ENCODE measurements around the gene PTPN4.

The PTPN4 gene

GRCh38 chr2:119769645-119770044 is 9.9 kb downstream of the PTPN4 start:
- no peaks in the 10 kb centered on the region for H3F3A ChIP-seq (ENCODE audit: low read depth)
- H3K79me2 ChIP-seq (ENCODE audit: insufficient read depth, low read length) = peaks cover 91% of the 10 kb centered on the region
- H3K4me1 ChIP-seq (ENCODE audit: insufficient read depth, low read length, poor library complexity, severe bottlenecking) = peaks cover 46% of the 10 kb centered on the region
- no peaks in the 10 kb centered on the region for H3K9me3 ChIP-seq (ENCODE audit: insufficient read depth, low read depth, low read length)
- no peak overlapping the region for H3K9ac ChIP-seq (ENCODE audit: low read depth, low read length, poor library complexity, severe bottlenecking)
- peak overlapping the region; percentile 22 for H3K4me2 ChIP-seq (ENCODE audit: low read depth, low read length, poor library complexity, severe bottlenecking)
- no peaks in the 10 kb centered on the region for H3K36me3 ChIP-seq (ENCODE audit: insufficient read depth, low read length)
- TF ChIP-seq CTCF (conservative IDR thresholded peaks at IDR 0.05; ENCODE audit: low read length) = no peak
- H3K27me3 ChIP-seq (ENCODE audit: insufficient read depth, low read length, poor library complexity, severe bottlenecking) = no peaks in the 10 kb centered on the region
- no peaks in the 10 kb centered on the region for H3K9me2 ChIP-seq (replicated peaks; ENCODE audit: low read depth, low read length)
- no peak overlapping the region for H3K4me3 ChIP-seq (ENCODE audit: low read length, poor library complexity, severe bottlenecking)
- H4K20me1 ChIP-seq (ENCODE audit: insufficient read depth, low read length, poor library complexity, severe bottlenecking) = peaks cover 42% of the 10 kb centered on the region
- H2AFZ ChIP-seq (ENCODE audit: low read length) = no peak overlapping the region

GRCh38 chr2:119771331-119771730 is 11.6 kb downstream of the PTPN4 start:
- H3K4me1 ChIP-seq (ENCODE audit: insufficient read depth, low read length, poor library complexity, severe bottlenecking) = peaks cover 32% of the 10 kb centered on the region
- no peak for TF ChIP-seq CTCF (conservative IDR thresholded peaks at IDR 0.05; ENCODE audit: low read length)
- no peak for TF ChIP-seq EZH2phosphoT487 (IDR thresholded peaks at IDR 0.05; ENCODE audit: borderline replicate concordance)
- no peak overlapping the region for H3K4me3 ChIP-seq (ENCODE audit: low read length, poor library complexity, severe bottlenecking)
- H3K9ac ChIP-seq (ENCODE audit: low read depth, low read length, poor library complexity, severe bottlenecking) = no peak overlapping the region
- H3K4me2 ChIP-seq (ENCODE audit: low read depth, low read length, poor library complexity, severe bottlenecking) = no peak overlapping the region
- H3K79me2 ChIP-seq (ENCODE audit: insufficient read depth, low read length) = peaks cover 85% of the 10 kb centered on the region
- no peaks in the 10 kb centered on the region for H3K9me3 ChIP-seq (ENCODE audit: insufficient read depth, low read depth, low read length)
- no peaks in the 10 kb centered on the region for H3K36me3 ChIP-seq (ENCODE audit: insufficient read depth, low read length)
- H3K9me2 ChIP-seq (replicated peaks; ENCODE audit: low read depth, low read length) = no peaks in the 10 kb centered on the region
- H4K20me1 ChIP-seq (ENCODE audit: insufficient read depth, low read length, poor library complexity, severe bottlenecking) = peaks cover 26% of the 10 kb centered on the region
- H3F3A ChIP-seq (ENCODE audit: low read depth) = no peaks in the 10 kb centered on the region
- H3K27me3 ChIP-seq (ENCODE audit: insufficient read depth, low read length, poor library complexity, severe bottlenecking) = no peaks in the 10 kb centered on the region
- H2AFZ ChIP-seq (ENCODE audit: low read length) = no peak overlapping the region

GRCh38 chr2:119772128-119772527 is 12.4 kb downstream of the PTPN4 start:
- peaks cover 21% of the 10 kb centered on the region for H4K20me1 ChIP-seq (ENCODE audit: insufficient read depth, low read length, poor library complexity, severe bottlenecking)
- no peaks in the 10 kb centered on the region for H3K9me3 ChIP-seq (ENCODE audit: insufficient read depth, low read depth, low read length)
- no peak overlapping the region for H3K9ac ChIP-seq (ENCODE audit: low read depth, low read length, poor library complexity, severe bottlenecking)
- no peak overlapping the region for H3K4me3 ChIP-seq (ENCODE audit: low read length, poor library complexity, severe bottlenecking)
- H3F3A ChIP-seq (ENCODE audit: low read depth) = no peaks in the 10 kb centered on the region
- H3K4me2 ChIP-seq (ENCODE audit: low read depth, low read length, poor library complexity, severe bottlenecking) = no peak overlapping the region
- H3K36me3 ChIP-seq (ENCODE audit: insufficient read depth, low read length) = no peaks in the 10 kb centered on the region
- peaks cover 85% of the 10 kb centered on the region for H3K79me2 ChIP-seq (ENCODE audit: insufficient read depth, low read length)
- H2AFZ ChIP-seq (ENCODE audit: low read length) = no peak overlapping the region
- TF ChIP-seq EZH2phosphoT487 (IDR thresholded peaks at IDR 0.05; ENCODE audit: borderline replicate concordance) = no peak
- no peak for TF ChIP-seq CTCF (conservative IDR thresholded peaks at IDR 0.05; ENCODE audit: low read length)
- no peaks in the 10 kb centered on the region for H3K27me3 ChIP-seq (ENCODE audit: insufficient read depth, low read length, poor library complexity, severe bottlenecking)
- peaks cover 24% of the 10 kb centered on the region for H3K4me1 ChIP-seq (ENCODE audit: insufficient read depth, low read length, poor library complexity, severe bottlenecking)
- no peaks in the 10 kb centered on the region for H3K9me2 ChIP-seq (replicated peaks; ENCODE audit: low read depth, low read length)

Measured in Loucy (cell line).